Measurements from ENCODE around the gene CEMIP. TPM values are rescaled to one million over a fixed set of nuclear protein-coding genes. Genes with fewer than 3 reads are reported as not detected.

Gene CEMIP
- total and polyA plus RNA-seq, 2 experiments from 2014 or later: 2.3 to 4.4 TPM

GRCh38 chr15:80936288-80937078 is 157.3 kb downstream of the CEMIP start:
- 60% methylated on average over 16 of the region's 16 CpGs for WGBS (ENCODE audit: low lambda C conversion rate, missing lambda C conversion rate)
- H3K79me2 ChIP-seq: no peaks in the 10 kb centered on the region
- no peak overlapping the region for H3K4me2 ChIP-seq
- H3K36me3 ChIP-seq (replicated peaks; ENCODE audit: insufficient read depth, low read depth): no peaks in the 10 kb centered on the region
- H2AFZ ChIP-seq: no peak overlapping the region
- no peaks in the 10 kb centered on the region for H3K9me2 ChIP-seq (replicated peaks; ENCODE audit: insufficient read depth)
- no peaks in the 10 kb centered on the region for H3K9me3 ChIP-seq (ENCODE audit: low read depth)
- H3K27me3 ChIP-seq: no peaks in the 10 kb centered on the region
- DNase-seq (ENCODE audit: low spot score): no peak
- TF ChIP-seq CTCF (IDR thresholded peaks at IDR 0.05; ENCODE audit: poor library complexity): no peak
- no peak for TF ChIP-seq EZH2phosphoT487 (IDR thresholded peaks at IDR 0.05; ENCODE audit: low read depth, severe bottlenecking, unreplicated experiment)
- TF ChIP-seq EZH2 (IDR thresholded peaks at IDR 0.05; ENCODE audit: borderline replicate concordance): no peak
- H3K27ac ChIP-seq: no peak overlapping the region
- no peaks in the 10 kb centered on the region for H4K20me1 ChIP-seq (ENCODE audit: insufficient read depth, poor library complexity, severe bottlenecking)
- H3K4me1 ChIP-seq (ENCODE audit: insufficient read depth): peaks cover 4% of the 10 kb centered on the region
- H3K4me3 ChIP-seq: no peak overlapping the region

GRCh38 chr15:80937718-80938117 is 158.5 kb downstream of the CEMIP start:
- WGBS (ENCODE audit: low lambda C conversion rate, missing lambda C conversion rate): 98% methylated on average over 12 of the region's 12 CpGs

GRCh38 chr15:80939216-80939615 is 160.0 kb downstream of the CEMIP start:
- H4K20me1 ChIP-seq (ENCODE audit: insufficient read depth, poor library complexity, severe bottlenecking): no peaks in the 10 kb centered on the region
- H3K27me3 ChIP-seq: no peaks in the 10 kb centered on the region
- H3K79me2 ChIP-seq: no peaks in the 10 kb centered on the region
- DNase-seq (ENCODE audit: low spot score): no peak
- no peak overlapping the region for H3K4me2 ChIP-seq
- H3K4me3 ChIP-seq: no peak overlapping the region
- no peaks in the 10 kb centered on the region for H3K36me3 ChIP-seq (replicated peaks; ENCODE audit: insufficient read depth, low read depth)
- 89% methylated on average over 3 of the region's 3 CpGs for WGBS (ENCODE audit: low lambda C conversion rate, missing lambda C conversion rate)
- H2AFZ ChIP-seq: no peak overlapping the region
- H3K9me3 ChIP-seq (ENCODE audit: low read depth): no peaks in the 10 kb centered on the region
- H3K9me2 ChIP-seq (replicated peaks; ENCODE audit: insufficient read depth): no peaks in the 10 kb centered on the region
- TF ChIP-seq CTCF (IDR thresholded peaks at IDR 0.05; ENCODE audit: poor library complexity) (no peak), EZH2 (IDR thresholded peaks at IDR 0.05; ENCODE audit: borderline replicate concordance) (no peak), EZH2phosphoT487 (IDR thresholded peaks at IDR 0.05; ENCODE audit: low read depth, severe bottlenecking, unreplicated experiment) (no peak)
- H3K4me1 ChIP-seq (ENCODE audit: insufficient read depth): no peaks in the 10 kb centered on the region
- no peak overlapping the region for H3K27ac ChIP-seq

More at GRCh38 chr15:80937718-80938117, 158.5 kb downstream of the CEMIP start:
- DNase-seq (ENCODE audit: low spot score): no peak
- no peak for TF ChIP-seq EZH2phosphoT487 (IDR thresholded peaks at IDR 0.05; ENCODE audit: low read depth, severe bottlenecking, unreplicated experiment)
- TF ChIP-seq CTCF (IDR thresholded peaks at IDR 0.05; ENCODE audit: poor library complexity): no peak
- no peak for TF ChIP-seq EZH2 (IDR thresholded peaks at IDR 0.05; ENCODE audit: borderline replicate concordance)
- Histone ChIP-seq H4K20me1 (ENCODE audit: insufficient read depth, poor library complexity, severe bottlenecking) (no peaks in the 10 kb centered on the region), H3K27ac (no peak overlapping the region), H3K9me3 (ENCODE audit: low read depth) (no peaks in the 10 kb centered on the region), H3K27me3 (no peaks in the 10 kb centered on the region), H3K9me2 (replicated peaks; ENCODE audit: insufficient read depth) (no peaks in the 10 kb centered on the region), H2AFZ (no peak overlapping the region), H3K79me2 (no peaks in the 10 kb centered on the region), H3K4me1 (ENCODE audit: insufficient read depth) (no peaks in the 10 kb centered on the region), H3K4me3 (no peak overlapping the region), H3K36me3 (replicated peaks; ENCODE audit: insufficient read depth, low read depth) (no peaks in the 10 kb centered on the region), H3K4me2 (no peak overlapping the region)
